OCI-LY3 (cell line): ENCODE data around the gene ZNF699.

Experiments
- CTCF ChIP-seq: fragments of 200-600, 300-600 bp; sonication (generic); IDR thresholded peaks from 2 replicates; pipeline ENCODE4 v1.5.1; 2014; ENCODE audit warnings: antibody characterized with exemption, low read length, low read depth
- EZH2phosphoT487 ChIP-seq: fragments of 200-600 bp; shearing (Covaris generic); IDR thresholded peaks from 2 replicates; pipeline ENCODE4 v1.6.1; 2018; ENCODE audit warnings: antibody characterized with exemption, mixed run types, low read depth

- no peak for TF ChIP-seq CTCF
- TF ChIP-seq EZH2phosphoT487 = no peak
Measured at GRCh38 chr19:9329999-9330398, 20.4 kb upstream of the ZNF699 start.
